ENCODE results near the gene RIOK3. TPM values are rescaled to one million over a fixed set of nuclear protein-coding genes. Genes with fewer than 3 reads are reported as not detected.

RIOK3 gene
- total and polyA plus RNA-seq, 8 donors: 21.9 to 39.7 (median 36.5) TPM

DNA sequence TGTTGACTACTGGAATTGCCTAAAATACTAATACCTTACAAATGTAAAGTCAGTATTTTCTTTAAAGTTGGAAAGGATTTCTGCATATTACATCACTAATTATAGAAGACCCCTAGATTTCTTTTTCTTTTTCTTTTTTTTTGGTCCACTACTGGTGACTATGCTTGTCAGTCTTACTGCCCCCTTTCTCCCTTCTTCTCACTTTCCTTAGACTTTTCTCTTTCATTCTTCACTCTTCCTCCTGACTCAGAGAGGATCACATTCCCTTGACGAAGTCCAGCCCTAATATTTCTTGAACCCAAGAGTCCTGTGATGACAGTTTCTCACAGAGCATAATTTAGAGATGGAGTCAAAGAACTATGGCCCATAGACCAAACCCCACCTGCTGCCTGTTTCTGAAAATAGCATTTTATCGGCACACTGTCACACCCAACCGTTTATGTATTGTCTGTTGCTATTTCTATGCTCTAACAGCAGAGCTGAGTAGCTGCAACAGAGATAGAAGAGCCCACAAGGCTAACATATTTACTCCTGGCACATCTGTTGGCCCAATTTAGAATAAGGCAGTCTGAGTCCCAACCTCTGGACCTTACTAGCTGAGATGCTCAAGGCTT is 40.6 kb upstream of the RIOK3 start:
- DNase-seq: no peak
- intact Hi-C loops (cut with DNase I): no loop called here
- TF ChIP-seq, protein P1, sequence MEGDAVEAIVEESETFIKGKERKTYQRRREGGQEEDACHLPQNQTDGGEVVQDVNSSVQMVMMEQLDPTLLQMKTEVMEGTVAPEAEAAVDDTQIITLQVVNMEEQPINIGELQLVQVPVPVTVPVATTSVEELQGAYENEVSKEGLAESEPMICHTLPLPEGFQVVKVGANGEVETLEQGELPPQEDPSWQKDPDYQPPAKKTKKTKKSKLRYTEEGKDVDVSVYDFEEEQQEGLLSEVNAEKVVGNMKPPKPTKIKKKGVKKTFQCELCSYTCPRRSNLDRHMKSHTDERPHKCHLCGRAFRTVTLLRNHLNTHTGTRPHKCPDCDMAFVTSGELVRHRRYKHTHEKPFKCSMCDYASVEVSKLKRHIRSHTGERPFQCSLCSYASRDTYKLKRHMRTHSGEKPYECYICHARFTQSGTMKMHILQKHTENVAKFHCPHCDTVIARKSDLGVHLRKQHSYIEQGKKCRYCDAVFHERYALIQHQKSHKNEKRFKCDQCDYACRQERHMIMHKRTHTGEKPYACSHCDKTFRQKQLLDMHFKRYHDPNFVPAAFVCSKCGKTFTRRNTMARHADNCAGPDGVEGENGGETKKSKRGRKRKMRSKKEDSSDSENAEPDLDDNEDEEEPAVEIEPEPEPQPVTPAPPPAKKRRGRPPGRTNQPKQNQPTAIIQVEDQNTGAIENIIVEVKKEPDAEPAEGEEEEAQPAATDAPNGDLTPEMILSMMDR (IDR thresholded peaks at IDR 0.05): no peak
- H3K9me3 ChIP-seq: no peaks in the 10 kb centered on the region
- ATAC-seq: no peak
- H3K4me3 ChIP-seq: no peak overlapping the region
- FAIRE-seq: no peak
- H3K36me3 ChIP-seq: no peaks in the 10 kb centered on the region
- no peak overlapping the region for H3K27ac ChIP-seq
- H3K4me1 ChIP-seq: no peaks in the 10 kb centered on the region
- H3K27me3 ChIP-seq: no peaks in the 10 kb centered on the region
- 51 to 52% methylated on average over 3 of the region's 3 CpGs for WGBS, 2 donors

- no peak for DNase-seq
- WGBS, 2 donors: 67 to 78% methylated on average over 4 of the region's 4 CpGs
- Histone ChIP-seq H3K27me3 (no peaks in the 10 kb centered on the region), H3K9me3 (no peaks in the 10 kb centered on the region), H3K4me1 (no peaks in the 10 kb centered on the region), H3K27ac (no peak overlapping the region), H3K36me3 (no peaks in the 10 kb centered on the region), H3K4me3 (no peak overlapping the region)
- FAIRE-seq: no peak
- intact Hi-C loops (cut with DNase I): no loop called here
- ATAC-seq: no peak
- TF ChIP-seq, protein P1 (IDR thresholded peaks at IDR 0.05): no peak
Measured at GRCh38 chr18:23415515-23415914, 37.6 kb upstream of the RIOK3 start.

DNA sequence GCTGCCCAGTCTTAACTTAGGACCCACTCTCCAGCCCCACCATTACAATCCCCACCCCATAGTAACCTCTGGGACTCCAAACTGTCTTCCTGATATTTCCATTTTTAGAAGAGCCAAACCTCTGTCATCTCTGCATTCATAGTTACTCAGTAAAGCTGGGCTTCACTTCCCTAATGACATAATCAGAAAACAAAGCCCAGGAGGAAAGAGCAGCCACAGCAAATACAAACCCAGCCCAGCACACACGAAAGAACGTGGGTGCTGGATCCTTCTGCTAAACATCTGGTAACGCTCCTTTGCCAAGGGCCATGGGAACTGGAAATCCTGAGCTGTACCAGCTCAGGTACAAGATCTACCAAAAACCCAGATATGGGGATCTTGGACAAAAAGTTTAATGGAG is 36.8 kb upstream of the RIOK3 start:
- DNase-seq (no peak), ATAC-seq (peak in 1 of 4 donors; percentile 44), FAIRE-seq (no peak)
- no peak overlapping the region for H3K4me3 ChIP-seq
- H3K4me1 ChIP-seq: no peaks in the 10 kb centered on the region
- no peaks in the 10 kb centered on the region for H3K9me3 ChIP-seq
- 53 to 56% methylated on average over 3 of the region's 3 CpGs for WGBS, 2 donors
- H3K27ac ChIP-seq: no peak overlapping the region
- TF ChIP-seq, protein P1 (IDR thresholded peaks at IDR 0.05): no peak
- no peaks in the 10 kb centered on the region for H3K27me3 ChIP-seq
- H3K36me3 ChIP-seq: no peaks in the 10 kb centered on the region
- intact Hi-C loops (cut with DNase I): no loop called here

DNA sequence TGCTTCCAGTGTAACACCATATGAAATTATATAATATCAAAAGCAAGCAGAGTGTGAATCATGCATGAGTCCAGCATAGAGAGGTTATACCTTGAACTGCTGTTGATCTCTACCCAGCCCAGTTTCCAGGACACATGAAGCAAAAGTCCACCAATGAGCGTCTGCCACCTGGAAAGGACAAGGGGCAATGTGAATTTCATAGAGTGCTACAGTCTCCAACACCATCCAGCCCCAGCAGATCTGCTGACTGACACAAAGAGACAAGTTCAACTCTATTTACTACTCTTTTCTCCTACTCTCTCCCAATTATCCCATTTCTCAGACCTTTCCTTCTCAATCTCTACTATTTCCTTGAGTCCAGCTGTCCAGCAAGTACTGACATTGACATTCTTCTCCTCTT is 31.8 kb upstream of the RIOK3 start:
- FAIRE-seq (no peak), ATAC-seq (peak in 1 of 4 donors; percentile 25), DNase-seq (no peak)
- intact Hi-C loops (cut with DNase I): no loop called here
- H3K4me1 ChIP-seq: no peaks in the 10 kb centered on the region
- WGBS, 2 donors: 98 to 100% methylated on average over 1 of the region's 1 CpG
- H3K4me3 ChIP-seq: no peak overlapping the region
- no peaks in the 10 kb centered on the region for H3K36me3 ChIP-seq
- no peaks in the 10 kb centered on the region for H3K9me3 ChIP-seq
- TF ChIP-seq, protein P1 (IDR thresholded peaks at IDR 0.05): no peak
- H3K27ac ChIP-seq: no peak overlapping the region
- H3K27me3 ChIP-seq: no peaks in the 10 kb centered on the region

DNA sequence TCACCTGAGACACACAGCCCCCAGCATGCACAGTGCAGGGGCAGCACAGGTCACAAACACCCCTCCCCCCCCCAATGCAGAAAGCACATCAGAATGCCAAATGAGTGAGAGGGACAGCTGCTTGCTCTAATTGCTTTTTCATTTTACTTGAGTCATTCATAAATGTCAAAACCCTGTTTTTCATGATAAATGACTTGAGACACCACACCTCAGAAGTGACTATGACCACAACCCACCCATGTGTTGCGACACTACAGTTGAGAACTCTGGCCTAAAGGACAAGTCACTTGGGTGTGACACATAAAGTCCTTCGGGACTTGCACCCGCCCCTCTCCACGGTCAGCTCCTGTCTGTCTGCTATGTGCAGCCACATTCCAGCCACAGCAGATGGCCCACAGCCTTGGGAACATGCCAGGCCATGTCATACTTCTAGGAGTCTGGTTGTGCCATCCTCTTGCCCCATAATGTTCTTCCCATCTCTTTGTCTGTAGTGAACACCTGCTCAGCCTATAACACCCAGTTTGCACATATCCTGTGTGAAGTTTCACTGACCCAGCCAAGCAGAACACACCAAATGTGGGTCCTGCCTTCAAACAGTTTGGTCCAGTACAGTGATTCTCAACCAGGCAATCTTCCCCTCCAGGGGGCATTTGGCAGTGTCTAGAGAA is 30.2 kb upstream of the RIOK3 start:
- DNase-seq (no peak), ATAC-seq (peak in 2 of 4 donors; percentile 62 to 73), FAIRE-seq (no peak)
- Histone ChIP-seq H3K9me3 (no peaks in the 10 kb centered on the region), H3K4me3 (no peak overlapping the region), H3K4me1 (no peaks in the 10 kb centered on the region), H3K27ac (no peak overlapping the region), H3K36me3 (no peaks in the 10 kb centered on the region), H3K27me3 (no peaks in the 10 kb centered on the region)
- intact Hi-C loops (cut with DNase I): no loop called here
- WGBS, 2 donors: 77 to 85% methylated on average over 4 of the region's 4 CpGs
- TF ChIP-seq, protein P1 (IDR thresholded peaks at IDR 0.05): no peak

Data from pancreas (tissue), 10 donors.